ENCODE results near the gene RASSF5. TPM values are rescaled to one million over a fixed set of nuclear protein-coding genes. Genes with fewer than 3 reads are reported as not detected.

RASSF5 gene
- total and polyA plus RNA-seq, 9 of the 15 experiments (the other 6 are each of a cell fraction or from before 2014, with no cell fraction given) = 6.1 to 41.0 (median 25.2) TPM

DNA sequence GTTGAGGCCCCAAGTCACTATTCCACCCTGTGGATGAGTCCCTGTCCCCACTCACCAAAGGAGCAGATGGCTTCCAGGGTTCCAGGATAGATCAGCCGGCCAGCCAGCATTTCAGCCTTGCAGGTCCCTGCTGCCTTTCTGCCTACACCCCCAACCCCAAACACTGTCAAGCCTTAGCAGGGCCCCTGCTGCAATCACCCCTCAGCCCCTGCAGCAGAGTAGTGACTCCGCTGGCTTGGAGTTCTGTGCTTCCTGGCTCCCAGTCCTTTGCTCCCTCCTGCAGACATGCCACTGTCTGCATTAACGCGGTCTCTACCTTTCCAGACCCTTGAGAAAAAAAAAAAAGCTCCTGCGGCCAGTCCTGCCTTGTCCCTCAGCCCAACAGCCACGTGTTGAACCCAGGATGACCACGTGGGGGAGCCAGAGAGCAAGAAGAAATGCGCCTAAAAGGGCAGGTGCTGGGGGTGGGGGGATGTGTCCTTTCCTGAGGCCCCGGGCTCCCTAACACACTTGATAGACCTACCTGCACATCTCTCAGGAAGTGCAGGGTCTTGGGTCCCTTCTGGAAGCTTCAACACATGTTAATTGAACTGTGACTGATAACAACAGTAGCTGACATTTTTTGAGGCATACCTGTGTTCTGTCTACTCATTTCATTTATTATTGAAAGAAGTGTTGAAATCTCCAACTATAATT, 37.4 kb downstream of the RASSF5 start (continued):
- TF ChIP-seq ZNF407 (IDR thresholded peaks at IDR 0.05; ENCODE audit: low read depth) = no peak
- TF ChIP-seq BRF2 (IDR thresholded peaks at IDR 0.05; ENCODE audit: borderline replicate concordance, insufficient read depth, insufficient read length) = no peak
- peak; percentile 89 for TF ChIP-seq MYC (IDR thresholded peaks at IDR 0.05; ENCODE audit: low read depth, low read length)
- peak; percentile 70; the same call in 1 of the 2 replicates for TF ChIP-seq MYC (CRISPR knock-in tag; IDR thresholded peaks at IDR 0.05; ENCODE audit: borderline replicate concordance, low read depth)
- TF ChIP-seq, protein P1, sequence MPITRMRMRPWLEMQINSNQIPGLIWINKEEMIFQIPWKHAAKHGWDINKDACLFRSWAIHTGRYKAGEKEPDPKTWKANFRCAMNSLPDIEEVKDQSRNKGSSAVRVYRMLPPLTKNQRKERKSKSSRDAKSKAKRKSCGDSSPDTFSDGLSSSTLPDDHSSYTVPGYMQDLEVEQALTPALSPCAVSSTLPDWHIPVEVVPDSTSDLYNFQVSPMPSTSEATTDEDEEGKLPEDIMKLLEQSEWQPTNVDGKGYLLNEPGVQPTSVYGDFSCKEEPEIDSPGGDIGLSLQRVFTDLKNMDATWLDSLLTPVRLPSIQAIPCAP (CRISPR knock-in tag; IDR thresholded peaks at IDR 0.05; ENCODE audit: borderline replicate concordance) = no peak
- TF ChIP-seq RFX7 (CRISPR knock-in tag; IDR thresholded peaks at IDR 0.05) = no peak
- TF ChIP-seq ZFP30 (CRISPR knock-in tag; IDR thresholded peaks at IDR 0.05; ENCODE audit: borderline replicate concordance) = no peak
- peak; percentile 48; the same call in 1 of the 2 replicates for TF ChIP-seq ZKSCAN1 (IDR thresholded peaks at IDR 0.05; ENCODE audit: low read depth, low read length)
- no peak for TF ChIP-seq HMG20B (CRISPR knock-in tag; IDR thresholded peaks at IDR 0.05)
- TF ChIP-seq CHCHD3 (CRISPR knock-in tag; IDR thresholded peaks at IDR 0.05) = no peak
- no peak for TF ChIP-seq SNIP1 (IDR thresholded peaks at IDR 0.05; ENCODE audit: low read depth)
- no peak for TF ChIP-seq HDGF (IDR thresholded peaks at IDR 0.05)
- TF ChIP-seq GMEB1 (CRISPR knock-in tag; IDR thresholded peaks at IDR 0.05) = no peak

Measured in K562 (cell line).